C4-2B (cell line): ENCODE results near the gene PHF24.
"Not testable (repeated sequence)": the region's sequence is repeated elsewhere in the genome, so short reads cannot be mapped to it uniquely, and the experiment has no call there.

Source experiments
- H3K27ac ChIP-seq: fragments of 450-650 bp; 2 replicates; pipeline ENCODE4 v1.5.1; 2017
- CTCF ChIP-seq: fragments of 450-650 bp; conservative IDR thresholded peaks from 2 replicates; pipeline ENCODE4 v1.5.1; 2017; ENCODE audit warnings: mild to moderate bottlenecking
- ZFX ChIP-seq: fragments of 450-650 bp; IDR thresholded peaks from 2 replicates; pipeline ENCODE4 v1.6.1; 2017

PHF24 gene

GRCh38 chr9:34957492-34958410, at the start of gene PHF24:
Gene PHF24, plus strand, starts transcription at chr9:34958285. Its CDS starts 13,014 bp downstream, at chr9:34971299.
- TF ChIP-seq CTCF (peak; percentile 67), ZFX (no peak)
- no peak within 1 kb of the TSS for H3K27ac ChIP-seq

DNA sequence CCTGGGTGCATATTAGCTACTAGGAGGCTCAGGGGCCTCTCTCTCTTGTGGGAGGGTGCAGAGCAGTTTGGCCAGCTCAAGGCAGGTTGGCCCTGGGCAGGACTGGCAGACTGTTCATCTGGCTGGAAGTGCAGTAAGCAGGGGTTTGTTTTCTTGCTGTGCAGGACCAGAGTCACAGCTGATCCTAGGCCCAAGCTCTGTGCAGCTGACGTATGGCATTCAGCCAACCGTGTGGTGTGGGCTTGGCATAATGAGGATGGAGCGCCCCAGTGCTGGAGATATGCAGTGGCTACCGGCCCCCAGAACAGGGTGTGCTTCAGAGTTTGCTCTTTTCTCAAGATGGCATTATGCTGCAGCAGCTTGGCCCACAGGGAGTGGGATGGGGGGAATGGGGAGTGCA, 31.0 kb upstream of the PHF24 start:
- H3K27ac ChIP-seq, result no peak overlapping the region
- TF ChIP-seq CTCF, result no peak
- no peak for TF ChIP-seq ZFX

- no peak for TF ChIP-seq ZFX
- no peak for TF ChIP-seq CTCF
- H3K27ac ChIP-seq, result no peak overlapping the region
Measured at GRCh38 chr9:34928921-34929320, 29.2 kb upstream of the PHF24 start.

DNA sequence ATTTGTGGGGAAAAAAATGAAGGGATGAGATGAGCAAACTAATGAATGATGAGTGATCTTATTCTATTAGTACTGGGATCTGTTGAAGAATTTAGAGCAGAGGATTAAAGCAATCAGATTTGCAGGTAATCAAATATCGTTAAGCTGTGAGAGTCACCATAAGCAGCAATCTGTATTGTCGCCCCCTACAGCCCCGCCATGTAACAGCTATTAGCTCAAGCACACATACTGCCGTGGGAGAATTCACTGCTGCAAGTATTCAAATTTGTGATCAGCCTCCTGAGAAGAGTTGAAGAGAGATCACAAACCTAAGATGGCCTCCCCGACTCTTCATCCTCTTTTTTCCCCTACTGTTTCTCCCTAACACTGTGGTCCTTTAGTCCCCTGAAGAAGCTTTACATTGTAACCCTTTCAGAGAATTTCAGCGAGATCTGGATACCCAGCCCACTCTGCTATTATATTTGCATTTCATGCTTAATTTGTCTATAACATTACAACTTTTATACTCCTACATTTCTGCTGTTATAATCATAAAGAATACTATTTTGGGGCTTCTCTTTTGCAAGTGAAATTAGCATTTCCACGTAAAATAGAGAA, 28.5 kb upstream of the PHF24 start:
- TF ChIP-seq ZFX (no peak), CTCF (peak; percentile 91)
- H3K27ac ChIP-seq, result no peak overlapping the region

GRCh38 chr9:34939989-34940388, 18.1 kb upstream of the PHF24 start:
- not testable (repeated sequence) for H3K27ac ChIP-seq

GRCh38 chr9:34948451-34948850, 9.6 kb upstream of the PHF24 start:
- TF ChIP-seq CTCF (no peak), ZFX (no peak)
- no peak overlapping the region for H3K27ac ChIP-seq

DNA sequence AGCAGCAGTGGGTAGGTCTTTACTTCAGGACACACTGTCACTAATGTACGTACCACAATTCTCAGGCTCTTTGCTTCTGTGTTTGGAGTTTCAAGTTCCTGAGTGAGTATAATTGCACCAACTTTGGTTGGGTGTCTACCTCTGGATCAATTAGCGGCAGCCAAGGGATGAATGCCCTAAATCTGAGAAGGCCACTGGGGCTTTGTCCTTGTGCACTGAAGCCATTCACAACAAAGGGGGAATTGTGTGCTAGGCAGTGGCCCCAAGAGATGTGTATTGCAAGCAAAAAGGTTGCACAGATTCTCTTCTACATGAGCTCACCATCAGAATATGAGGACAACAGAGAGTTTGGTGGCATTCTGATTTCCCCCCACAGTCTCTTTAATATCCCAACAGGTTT, 3.9 kb upstream of the PHF24 start:
- no peak for TF ChIP-seq CTCF
- no peak for TF ChIP-seq ZFX
- H3K27ac ChIP-seq, result no peak overlapping the region

DNA sequence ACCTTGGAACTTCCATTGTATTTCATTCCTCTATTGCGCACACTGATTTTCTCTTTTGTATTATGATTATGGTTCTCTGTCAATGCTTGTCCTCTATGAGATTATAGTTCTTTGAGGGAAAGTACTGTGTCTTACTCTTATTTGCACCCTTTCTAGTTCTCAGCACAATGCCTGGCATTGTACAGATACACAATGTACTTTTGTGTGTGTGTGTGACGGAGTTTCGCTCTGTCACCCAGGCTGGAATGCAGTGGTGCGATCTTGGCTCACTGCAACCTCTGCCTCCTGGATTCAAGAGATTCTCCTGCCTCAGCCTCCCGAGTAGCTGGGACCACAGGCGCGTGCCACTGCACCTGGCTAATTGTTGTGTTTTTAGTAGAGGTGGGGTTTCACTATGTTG, 2.0 kb upstream of the PHF24 start:
- not testable (repeated sequence) for H3K27ac ChIP-seq
